Hepatocyte (in vitro differentiated cells): Measurements from ENCODE around the gene SKAP1. TPM values are rescaled to one million over a fixed set of nuclear protein-coding genes. Genes with fewer than 3 reads are reported as not detected.

Experiments
- DNase-seq: peaks from one replicate; pipeline ENCODE4 v3.0.0-alpha.2; 2016; ENCODE audit warnings: low spot score
- H2AFZ ChIP-seq: fragments of 200-600 bp; sonication (generic); 2 replicates; pipeline ENCODE4 v1.6.0; 2016; ENCODE audit warnings: antibody characterized with exemption, mild to moderate bottlenecking
- H3K27ac ChIP-seq: fragments of 200-600 bp; sonication (generic); 2 replicates; pipeline ENCODE4 v1.5.1; 2016; ENCODE audit warnings: mild to moderate bottlenecking
- H3K27me3 ChIP-seq: fragments of 200-600 bp; sonication (generic); 2 replicates; pipeline ENCODE4 v1.6.1; 2016
- H3K36me3 ChIP-seq: fragments of 200-600 bp; sonication (generic); replicated peaks from 2 replicates; pipeline ENCODE4 v1.5.1; 2016; ENCODE audit warnings: low read depth; ENCODE audit not compliant: insufficient read depth
- H3K4me1 ChIP-seq: fragments of 200-600 bp; sonication (generic); 2 replicates; pipeline ENCODE4 v1.5.1; 2016; ENCODE audit warnings: mild to moderate bottlenecking, moderate library complexity; ENCODE audit not compliant: insufficient read depth
- H3K4me2 ChIP-seq: fragments of 200-600 bp; sonication (generic); 2 replicates; pipeline ENCODE4 v1.6.0; 2016
- H3K4me3 ChIP-seq: fragments of 200-600 bp; sonication (generic); 2 replicates; pipeline ENCODE4 v1.5.1; 2016; ENCODE audit warnings: mild to moderate bottlenecking
- H3K79me2 ChIP-seq: fragments of 200-600 bp; sonication (generic); 2 replicates; pipeline ENCODE4 v1.6.0; 2017; ENCODE audit warnings: mild to moderate bottlenecking
- H3K9me2 ChIP-seq: fragments of 200-600 bp; sonication (generic); replicated peaks from 2 replicates; pipeline ENCODE4 v1.6.0; 2017; ENCODE audit warnings: mild to moderate bottlenecking; ENCODE audit not compliant: insufficient read depth
- H3K9me3 ChIP-seq: fragments of 200-600 bp; sonication (generic); 2 replicates; pipeline ENCODE4 v1.5.1; 2016; ENCODE audit warnings: low read depth, mild to moderate bottlenecking
- H4K20me1 ChIP-seq: fragments of 200-600 bp; sonication (generic); 2 replicates; pipeline ENCODE4 v1.6.0; 2016; ENCODE audit warnings: mild to moderate bottlenecking; ENCODE audit not compliant: insufficient read depth, poor library complexity, severe bottlenecking
- EZH2 ChIP-seq: fragments of 200-600 bp; sonication (generic); IDR thresholded peaks from 2 replicates; pipeline ENCODE4 v1.6.1; 2016; ENCODE audit warnings: antibody characterized with exemption, mild to moderate bottlenecking, borderline replicate concordance
- EZH2phosphoT487 ChIP-seq: fragments of 200-600 bp; sonication (generic); IDR thresholded peaks from one replicate; pipeline ENCODE4 v1.6.1; 2018; ENCODE audit warnings: antibody characterized with exemption, mild to moderate bottlenecking, low read depth, moderate library complexity; ENCODE audit not compliant: unreplicated experiment, severe bottlenecking
- WGBS: methylation state at CpG from one replicate; pipeline ENCODE4 v1.1.6; 2016; ENCODE audit warnings: low lambda C conversion rate; ENCODE audit errors: missing lambda C conversion rate; 5-methylcytosine and 5-hydroxymethylcytosine counted together
- polyA plus RNA-seq: library from polyadenylated mRNA; unstranded; fragments of >200 nt; fragmentation: Nextera tagmentation; extraction: Ambion mirVana; gene quantifications from 2 replicates; pipeline ENCODE4 v1.2.1, GENCODE V29; 2016
- total RNA-seq: library from RNA; depleted of rRNA; stranded (reverse); fragments of >200 nt; gene quantifications from 2 replicates; pipeline ENCODE4 v1.2.3, GENCODE V29; 2014
- TF ChIP-seq, protein P1 (sequence below): fragments of 200-600 bp; sonication (generic); IDR thresholded peaks from 2 replicates; pipeline ENCODE4 v1.5.1; 2016; ENCODE audit warnings: antibody characterized with exemption, mild to moderate bottlenecking; ENCODE audit not compliant: poor library complexity

SKAP1 gene
- total and polyA plus RNA-seq, 2 experiments from 2014 or later = 1.4 to 3.0 TPM

- 94% methylated on average over 1 of the region's 1 CpG for WGBS
- no peak overlapping the region for H3K4me2 ChIP-seq
- H3K4me3 ChIP-seq = no peak overlapping the region
- H3K9me3 ChIP-seq = no peaks in the 10 kb centered on the region
- no peak overlapping the region for H3K27ac ChIP-seq
- peaks cover 15% of the 10 kb centered on the region for H3K27me3 ChIP-seq
- no peaks in the 10 kb centered on the region for H4K20me1 ChIP-seq
- H3K9me2 ChIP-seq = no peaks in the 10 kb centered on the region
- H3K79me2 ChIP-seq = no peaks in the 10 kb centered on the region
- no peak overlapping the region for H2AFZ ChIP-seq
- H3K36me3 ChIP-seq = no peaks in the 10 kb centered on the region
- no peak for DNase-seq
- TF ChIP-seq EZH2 = no peak
- TF ChIP-seq, protein P1, sequence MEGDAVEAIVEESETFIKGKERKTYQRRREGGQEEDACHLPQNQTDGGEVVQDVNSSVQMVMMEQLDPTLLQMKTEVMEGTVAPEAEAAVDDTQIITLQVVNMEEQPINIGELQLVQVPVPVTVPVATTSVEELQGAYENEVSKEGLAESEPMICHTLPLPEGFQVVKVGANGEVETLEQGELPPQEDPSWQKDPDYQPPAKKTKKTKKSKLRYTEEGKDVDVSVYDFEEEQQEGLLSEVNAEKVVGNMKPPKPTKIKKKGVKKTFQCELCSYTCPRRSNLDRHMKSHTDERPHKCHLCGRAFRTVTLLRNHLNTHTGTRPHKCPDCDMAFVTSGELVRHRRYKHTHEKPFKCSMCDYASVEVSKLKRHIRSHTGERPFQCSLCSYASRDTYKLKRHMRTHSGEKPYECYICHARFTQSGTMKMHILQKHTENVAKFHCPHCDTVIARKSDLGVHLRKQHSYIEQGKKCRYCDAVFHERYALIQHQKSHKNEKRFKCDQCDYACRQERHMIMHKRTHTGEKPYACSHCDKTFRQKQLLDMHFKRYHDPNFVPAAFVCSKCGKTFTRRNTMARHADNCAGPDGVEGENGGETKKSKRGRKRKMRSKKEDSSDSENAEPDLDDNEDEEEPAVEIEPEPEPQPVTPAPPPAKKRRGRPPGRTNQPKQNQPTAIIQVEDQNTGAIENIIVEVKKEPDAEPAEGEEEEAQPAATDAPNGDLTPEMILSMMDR = no peak
- no peak for TF ChIP-seq EZH2phosphoT487
- no peaks in the 10 kb centered on the region for H3K4me1 ChIP-seq
Observed at GRCh38 chr17:48317732-48318131, 112.3 kb downstream of the SKAP1 start.

GRCh38 chr17:48314716-48315115, 115.3 kb downstream of the SKAP1 start:
- Histone ChIP-seq H3K36me3 (no peaks in the 10 kb centered on the region), H4K20me1 (no peaks in the 10 kb centered on the region), H2AFZ (no peak overlapping the region), H3K27ac (no peak overlapping the region), H3K9me2 (no peaks in the 10 kb centered on the region), H3K4me3 (no peak overlapping the region), H3K4me2 (no peak overlapping the region), H3K27me3 (peaks cover 22% of the 10 kb centered on the region), H3K4me1 (no peaks in the 10 kb centered on the region), H3K9me3 (no peaks in the 10 kb centered on the region), H3K79me2 (no peaks in the 10 kb centered on the region)
- WGBS = 69% methylated on average over 2 of the region's 2 CpGs
- TF ChIP-seq, protein P1 = no peak
- TF ChIP-seq EZH2 (no peak), EZH2phosphoT487 (no peak)
- no peak for DNase-seq

GRCh38 chr17:48313096-48313755, 116.8 kb downstream of the SKAP1 start:
- Histone ChIP-seq H3K9me3 (no peaks in the 10 kb centered on the region), H3K9me2 (no peaks in the 10 kb centered on the region), H4K20me1 (no peaks in the 10 kb centered on the region), H3K4me3 (no peak overlapping the region), H3K79me2 (no peaks in the 10 kb centered on the region), H3K4me1 (no peaks in the 10 kb centered on the region), H3K4me2 (no peak overlapping the region), H2AFZ (no peak overlapping the region), H3K27me3 (peaks cover 25% of the 10 kb centered on the region), H3K27ac (no peak overlapping the region), H3K36me3 (no peaks in the 10 kb centered on the region)
- no peak for DNase-seq
- 71% methylated on average over 8 of the region's 8 CpGs for WGBS
- TF ChIP-seq, protein P1 = no peak
- no peak for TF ChIP-seq EZH2
- TF ChIP-seq EZH2phosphoT487 = no peak
